ENCODE data around the gene KRT2. TPM values are rescaled to one million over a fixed set of nuclear protein-coding genes. Genes with fewer than 3 reads are reported as not detected.

KRT2 gene
- total and polyA plus RNA-seq, 4 donors, result not detected

- no peak for TF ChIP-seq ZBTB33 (IDR thresholded peaks at IDR 0.05)
These were observed 44.7 kb downstream of the KRT2 start (continued) for GRCh38 chr12:52607314-52607713.

GRCh38 chr12:52606581-52607218, 45.3 kb downstream of the KRT2 start:
- DNase-seq (ENCODE audit: low spot score), result no peak
- no peak for TF ChIP-seq SP1 (IDR thresholded peaks at IDR 0.05)
- no peak for TF ChIP-seq HNF4A (conservative IDR thresholded peaks at IDR 0.05)
- no peak for TF ChIP-seq ZBTB33 (IDR thresholded peaks at IDR 0.05)
- TF ChIP-seq RXRA (IDR thresholded peaks at IDR 0.05), result no peak
- no peak for TF ChIP-seq RAD21 (IDR thresholded peaks at IDR 0.05)
- TF ChIP-seq JUND (IDR thresholded peaks at IDR 0.05), result no peak
- TF ChIP-seq ATF3 (IDR thresholded peaks at IDR 0.05), result no peak
- TF ChIP-seq CTCF (IDR thresholded peaks at IDR 0.05; ENCODE audit: low read depth, low read length, missing input control), result no peak
- no peak for TF ChIP-seq EGR1 (IDR thresholded peaks at IDR 0.05; ENCODE audit: low read depth in 2 of 2)
- TF ChIP-seq TAF1 (conservative IDR thresholded peaks at IDR 0.05), result no peak
- TF ChIP-seq REST (IDR thresholded peaks at IDR 0.05), result no peak
- TF ChIP-seq HNF4G (IDR thresholded peaks at IDR 0.05), result no peak
- TF ChIP-seq NR2F2 (IDR thresholded peaks at IDR 0.05), result no peak
- TF ChIP-seq FOXA1 (IDR thresholded peaks at IDR 0.05), result no peak
- TF ChIP-seq FOXA2 (IDR thresholded peaks at IDR 0.05), result no peak
- Histone ChIP-seq H3K27ac (ENCODE audit: low read depth in 1 of 2, low read length in 2 of 2) (no peak overlapping the region), H3K27me3 (ENCODE audit: control insufficient read depth in 4 of 4, insufficient read depth in 4 of 4, low read length in 3 of 4) (peaks cover 0 to 4% (median 3%) of the 10 kb centered on the region in 4 donors), H3K9me3 (ENCODE audit: control insufficient read depth in 4 of 4, low read length in 3 of 4) (no peaks in the 10 kb centered on the region), H3K36me3 (ENCODE audit: control insufficient read depth in 4 of 4, insufficient read depth in 3 of 4, low read depth in 1 of 4, low read length in 3 of 4) (no peaks in the 10 kb centered on the region), H3K4me3 (ENCODE audit: low read depth in 1 of 3, low read length in 3 of 3) (no peak overlapping the region), H3K9ac (ENCODE audit: low read depth in 1 of 2, low read length in 2 of 2) (no peak overlapping the region), H3K4me1 (ENCODE audit: control insufficient read depth in 4 of 4, insufficient read depth in 4 of 4, low read length in 3 of 4) (no peaks in the 10 kb centered on the region)
- 87% methylated on average over 7 of the region's 7 CpGs for WGBS

All from liver (tissue), 9 donors.